ENCODE data around the gene MYH15. TPM values are rescaled to one million over a fixed set of nuclear protein-coding genes. Genes with fewer than 3 reads are reported as not detected.

The MYH15 gene
- total RNA-seq, 1 donor = 0.36 TPM

GRCh38 chr3:108500728-108501127, 9.7 kb downstream of the MYH15 start:
- Histone ChIP-seq H3K9me3 (ENCODE audit: low read depth, low read length) (no peaks in the 10 kb centered on the region), H3K27me3 (ENCODE audit: insufficient read depth, low read length) (peaks cover 8% of the 10 kb centered on the region), H2AFZ (ENCODE audit: low read length) (no peak overlapping the region), H3K4me3 (ENCODE audit: insufficient read depth, low read length) (no peak overlapping the region), H3K27ac (ENCODE audit: low read depth, low read length) (no peak overlapping the region), H3K36me3 (ENCODE audit: insufficient read depth, low read length) (no peaks in the 10 kb centered on the region), H4K20me1 (ENCODE audit: insufficient read depth, low read length) (no peaks in the 10 kb centered on the region), H3K4me1 (ENCODE audit: insufficient read depth, low read length) (no peaks in the 10 kb centered on the region), H3K79me2 (ENCODE audit: insufficient read depth, low read length) (no peaks in the 10 kb centered on the region), H3K4me2 (ENCODE audit: insufficient read depth, low read length) (no peak overlapping the region)
- DNase-seq (ENCODE audit: insufficient read length, low spot score, missing footprints) = no peak
- TF ChIP-seq CTCF (IDR thresholded peaks at IDR 0.05; ENCODE audit: extremely low read depth, low read depth, low read length) = peak; percentile 17

- H3K4me1 ChIP-seq (ENCODE audit: insufficient read depth, low read length) = no peaks in the 10 kb centered on the region
- no peak for TF ChIP-seq CTCF (IDR thresholded peaks at IDR 0.05; ENCODE audit: extremely low read depth, low read depth, low read length)
- H4K20me1 ChIP-seq (ENCODE audit: insufficient read depth, low read length) = no peaks in the 10 kb centered on the region
- no peaks in the 10 kb centered on the region for H3K79me2 ChIP-seq (ENCODE audit: insufficient read depth, low read length)
- H3K4me2 ChIP-seq (ENCODE audit: insufficient read depth, low read length) = no peak overlapping the region
- H2AFZ ChIP-seq (ENCODE audit: low read length) = no peak overlapping the region
- no peak overlapping the region for H3K27ac ChIP-seq (ENCODE audit: low read depth, low read length)
- peaks cover 3% of the 10 kb centered on the region for H3K27me3 ChIP-seq (ENCODE audit: insufficient read depth, low read length)
- no peaks in the 10 kb centered on the region for H3K9me3 ChIP-seq (ENCODE audit: low read depth, low read length)
- no peaks in the 10 kb centered on the region for H3K36me3 ChIP-seq (ENCODE audit: insufficient read depth, low read length)
- no peak overlapping the region for H3K4me3 ChIP-seq (ENCODE audit: insufficient read depth, low read length)
- DNase-seq (ENCODE audit: insufficient read length, low spot score, missing footprints) = no peak
Measured at GRCh38 chr3:108497271-108497670, 13.1 kb downstream of the MYH15 start.

- peak; percentile 37 for DNase-seq (ENCODE audit: insufficient read length, low spot score, missing footprints)
- Histone ChIP-seq H2AFZ (ENCODE audit: low read length) (no peak overlapping the region), H3K27ac (ENCODE audit: low read depth, low read length) (no peak overlapping the region), H3K9me3 (ENCODE audit: low read depth, low read length) (no peaks in the 10 kb centered on the region), H4K20me1 (ENCODE audit: insufficient read depth, low read length) (no peaks in the 10 kb centered on the region), H3K4me3 (ENCODE audit: insufficient read depth, low read length) (no peak overlapping the region), H3K79me2 (ENCODE audit: insufficient read depth, low read length) (no peaks in the 10 kb centered on the region), H3K4me2 (ENCODE audit: insufficient read depth, low read length) (no peak overlapping the region), H3K27me3 (ENCODE audit: insufficient read depth, low read length) (no peaks in the 10 kb centered on the region), H3K4me1 (ENCODE audit: insufficient read depth, low read length) (no peaks in the 10 kb centered on the region), H3K36me3 (ENCODE audit: insufficient read depth, low read length) (no peaks in the 10 kb centered on the region)
- no peak for TF ChIP-seq CTCF (IDR thresholded peaks at IDR 0.05; ENCODE audit: extremely low read depth, low read depth, low read length)
Measured at GRCh38 chr3:108495717-108496116, 14.7 kb downstream of the MYH15 start.

- Histone ChIP-seq H4K20me1 (ENCODE audit: insufficient read depth, low read length) (no peaks in the 10 kb centered on the region), H3K27me3 (ENCODE audit: insufficient read depth, low read length) (no peaks in the 10 kb centered on the region), H3K79me2 (ENCODE audit: insufficient read depth, low read length) (no peaks in the 10 kb centered on the region), H3K4me3 (ENCODE audit: insufficient read depth, low read length) (no peak overlapping the region), H3K4me2 (ENCODE audit: insufficient read depth, low read length) (no peak overlapping the region), H3K36me3 (ENCODE audit: insufficient read depth, low read length) (no peaks in the 10 kb centered on the region), H3K27ac (ENCODE audit: low read depth, low read length) (no peak overlapping the region), H3K4me1 (ENCODE audit: insufficient read depth, low read length) (no peaks in the 10 kb centered on the region), H2AFZ (ENCODE audit: low read length) (no peak overlapping the region), H3K9me3 (ENCODE audit: low read depth, low read length) (no peaks in the 10 kb centered on the region)
- peak; percentile 9 for DNase-seq (ENCODE audit: insufficient read length, low spot score, missing footprints)
- TF ChIP-seq CTCF (IDR thresholded peaks at IDR 0.05; ENCODE audit: extremely low read depth, low read depth, low read length) = no peak
Measured at GRCh38 chr3:108494906-108495531, 15.4 kb downstream of the MYH15 start.

All from osteoblast (primary cell).